COR-L47 (cell line): ENCODE measurements around the gene GSTO1.

Source experiments
- DNase-seq: peaks from one replicate; lab custom pipeline; 2025; lab: John Stamatoyannopoulos, UW

Gene GSTO1

DNA sequence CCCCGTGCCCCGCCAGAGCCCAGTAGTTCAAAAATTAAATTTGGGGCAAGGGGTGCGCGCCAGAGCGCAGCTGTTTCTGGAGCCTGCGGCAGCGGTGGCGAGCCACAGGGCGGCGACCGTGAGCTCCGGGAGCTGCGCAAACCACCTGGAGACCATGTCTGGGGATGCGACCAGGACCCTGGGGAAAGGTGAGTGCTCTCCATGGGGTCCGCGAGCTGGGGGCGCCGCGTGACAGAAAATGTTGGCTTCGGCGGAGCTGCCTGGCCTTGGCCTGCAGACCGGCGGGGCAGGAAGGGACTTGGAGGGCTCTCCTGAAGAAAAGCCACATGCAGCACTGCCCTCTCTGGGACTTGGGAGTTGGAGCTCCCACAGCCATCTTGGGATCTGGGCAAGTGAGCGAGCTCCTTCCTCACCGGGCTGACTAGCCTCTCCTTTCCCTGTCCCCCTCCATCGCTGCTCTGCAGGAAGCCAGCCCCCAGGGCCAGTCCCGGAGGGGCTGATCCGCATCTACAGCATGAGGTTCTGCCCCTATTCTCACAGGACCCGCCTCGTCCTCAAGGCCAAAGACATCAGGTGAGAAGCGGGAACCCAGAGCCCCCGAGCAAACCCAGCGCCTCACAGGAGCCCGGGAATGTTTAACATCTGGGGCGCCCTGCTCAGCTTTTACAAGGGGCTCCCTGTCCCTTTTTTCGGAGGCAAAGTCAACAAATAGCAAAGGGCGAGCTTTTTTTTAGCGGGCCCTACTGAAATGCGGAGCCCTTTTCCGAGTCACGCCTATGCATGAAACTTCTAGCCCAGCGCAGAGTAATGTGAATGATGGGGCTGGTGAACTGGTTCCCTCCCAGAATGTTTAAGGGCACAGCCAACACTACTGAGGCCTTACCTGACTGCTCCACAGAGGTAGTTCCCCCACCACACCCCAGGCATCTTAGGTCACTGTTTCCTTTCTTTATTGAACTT, 20.4 kb downstream of the GSTO1 start:
- DNase-seq: no peak

DNA sequence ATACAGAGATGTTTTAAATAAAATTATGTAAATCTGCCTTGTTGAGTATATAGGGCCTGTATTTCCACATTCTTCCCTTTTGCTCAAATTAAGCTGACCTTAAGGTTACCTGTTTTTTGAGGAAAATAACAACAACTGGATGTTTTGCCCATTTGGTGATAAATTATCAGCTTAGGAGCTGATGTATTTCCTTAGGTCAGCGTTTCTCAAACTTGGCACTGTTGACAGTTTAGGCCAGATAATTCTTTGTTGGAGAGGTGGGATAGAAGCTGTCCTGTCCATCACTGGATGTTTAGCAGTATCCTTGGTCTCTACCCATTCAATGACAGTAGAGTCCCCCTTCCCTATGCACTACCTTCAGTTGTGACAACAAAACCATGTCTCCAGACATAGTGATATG, 21.5 kb downstream of the GSTO1 start:
- no peak for DNase-seq

DNA sequence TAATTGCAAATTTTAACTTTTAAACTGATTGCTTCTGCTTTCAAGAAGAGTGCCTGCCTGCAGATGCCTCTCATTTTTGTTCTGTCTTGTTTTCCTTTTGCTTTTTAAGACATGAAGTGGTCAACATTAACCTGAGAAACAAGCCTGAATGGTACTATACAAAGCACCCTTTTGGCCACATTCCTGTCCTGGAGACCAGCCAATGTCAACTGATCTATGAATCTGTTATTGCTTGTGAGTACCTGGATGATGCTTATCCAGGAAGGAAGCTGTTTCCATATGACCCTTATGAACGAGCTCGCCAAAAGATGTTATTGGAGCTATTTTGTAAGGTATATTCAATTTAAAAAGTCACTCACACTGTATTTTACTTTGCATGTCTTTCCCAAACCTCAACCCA, 23.1 kb downstream of the GSTO1 start:
- DNase-seq: no peak

DNA sequence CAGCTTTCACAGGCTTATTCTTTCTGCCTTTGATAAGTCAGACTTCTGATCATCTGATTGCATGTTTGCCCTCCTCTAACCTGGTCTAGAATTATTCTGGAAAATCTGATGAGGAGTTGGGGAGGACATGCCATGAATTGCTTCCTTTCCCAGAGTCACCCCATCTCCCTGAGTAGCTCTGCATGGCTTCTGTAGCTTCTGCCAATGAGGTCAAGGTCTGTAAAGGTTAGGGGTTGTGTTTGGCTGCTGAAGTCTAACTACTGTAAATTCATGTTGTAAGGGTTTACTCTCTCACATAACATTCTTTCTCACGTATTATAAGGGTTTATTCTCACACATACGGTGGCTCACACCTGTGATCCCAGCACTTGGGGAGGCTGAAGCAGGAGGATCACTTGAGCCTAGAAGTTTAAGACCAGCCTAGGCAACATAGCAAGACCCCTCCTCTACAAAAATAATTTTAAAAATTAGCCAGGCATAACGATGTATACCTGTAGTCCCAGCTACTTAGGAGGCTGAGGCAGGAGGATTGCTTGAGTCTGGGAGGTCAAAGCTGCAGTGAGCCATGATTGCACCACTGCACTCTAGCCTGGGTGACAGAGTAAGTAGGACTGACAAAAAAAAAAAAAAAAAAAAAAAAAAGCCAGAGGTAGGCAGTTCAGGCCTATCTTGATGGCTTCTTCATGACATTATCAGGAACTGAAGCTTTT, 25.0 kb downstream of the GSTO1 start:
- DNase-seq: no peak

DNA sequence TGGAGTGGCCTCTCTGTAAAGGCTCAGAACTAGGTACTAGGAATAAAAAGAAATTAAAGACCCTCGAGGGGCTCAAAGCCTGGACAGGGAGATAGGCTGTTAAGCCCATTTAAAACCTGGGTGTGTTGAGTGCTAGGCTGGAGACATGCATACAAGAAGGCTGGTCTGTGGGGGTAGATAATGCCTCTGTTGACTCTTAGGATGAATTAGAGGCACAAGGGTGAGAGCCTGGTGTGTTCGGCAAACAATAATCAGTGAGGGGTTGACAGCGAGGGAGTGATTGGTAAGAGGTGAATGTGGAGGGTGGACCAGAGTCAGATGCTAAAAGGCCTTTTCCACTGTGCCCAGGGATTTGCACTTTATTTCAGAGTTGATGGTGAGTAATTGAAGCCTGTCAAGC, 27.0 kb downstream of the GSTO1 start:
- DNase-seq: no peak

DNA sequence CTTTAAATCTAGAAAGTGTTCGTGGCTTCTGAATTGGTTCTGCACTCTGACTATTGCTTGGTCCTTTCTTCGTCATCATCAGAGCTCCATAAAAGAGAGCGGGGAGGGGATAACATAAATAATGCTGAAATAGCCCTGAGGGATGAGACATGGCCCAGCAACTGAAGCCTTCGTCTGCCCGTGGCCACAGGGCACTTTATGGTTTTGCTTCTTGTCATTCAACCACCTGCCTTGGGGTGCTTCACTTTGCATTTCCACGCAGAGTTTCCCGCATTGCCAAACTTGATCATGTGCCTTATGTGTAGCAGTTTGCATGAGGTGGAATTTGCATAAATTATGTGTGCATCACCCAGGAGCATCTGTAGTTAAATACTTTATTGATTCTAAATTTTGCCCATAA, 30.2 kb downstream of the GSTO1 start:
- no peak for DNase-seq

DNA sequence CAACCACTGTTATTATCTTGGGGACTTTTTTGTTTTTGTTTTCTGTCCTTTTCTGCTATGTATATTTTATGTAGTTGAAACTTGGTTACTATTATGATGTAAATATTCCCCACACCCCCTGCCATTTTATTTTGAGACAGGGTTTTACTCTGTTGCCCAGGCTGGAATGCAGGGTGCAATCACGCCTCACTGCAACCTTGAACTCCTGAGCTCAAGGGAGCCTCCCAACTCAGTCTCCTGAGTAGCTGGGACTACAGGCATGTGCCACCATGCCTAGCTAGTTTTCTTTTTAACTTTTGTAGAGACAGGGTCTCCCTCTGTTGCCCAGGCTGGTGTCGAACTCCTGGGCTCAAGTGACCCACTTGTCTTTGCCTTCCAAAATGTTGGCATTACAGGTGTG, 32.2 kb downstream of the GSTO1 start:
- DNase-seq: no peak

DNA sequence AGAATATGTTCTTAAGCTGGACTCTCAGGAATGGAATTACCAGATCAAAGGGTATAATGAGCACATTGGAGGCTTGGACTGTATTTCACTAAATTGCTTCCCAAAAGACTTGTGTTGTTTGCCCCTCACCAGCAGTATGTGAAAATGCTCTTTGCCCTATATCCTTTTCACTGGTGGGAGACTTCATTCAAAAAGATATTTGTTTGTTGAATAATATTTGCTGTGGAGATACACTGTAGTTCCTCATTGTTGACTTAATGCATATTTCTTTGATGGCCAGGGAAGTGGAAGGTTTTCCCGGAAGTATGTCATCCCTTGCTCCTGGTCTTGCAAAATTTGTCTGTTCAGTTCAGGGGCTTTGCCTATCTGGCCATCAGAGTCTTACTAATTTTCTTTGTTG, 33.7 kb downstream of the GSTO1 start:
- no peak for DNase-seq

DNA sequence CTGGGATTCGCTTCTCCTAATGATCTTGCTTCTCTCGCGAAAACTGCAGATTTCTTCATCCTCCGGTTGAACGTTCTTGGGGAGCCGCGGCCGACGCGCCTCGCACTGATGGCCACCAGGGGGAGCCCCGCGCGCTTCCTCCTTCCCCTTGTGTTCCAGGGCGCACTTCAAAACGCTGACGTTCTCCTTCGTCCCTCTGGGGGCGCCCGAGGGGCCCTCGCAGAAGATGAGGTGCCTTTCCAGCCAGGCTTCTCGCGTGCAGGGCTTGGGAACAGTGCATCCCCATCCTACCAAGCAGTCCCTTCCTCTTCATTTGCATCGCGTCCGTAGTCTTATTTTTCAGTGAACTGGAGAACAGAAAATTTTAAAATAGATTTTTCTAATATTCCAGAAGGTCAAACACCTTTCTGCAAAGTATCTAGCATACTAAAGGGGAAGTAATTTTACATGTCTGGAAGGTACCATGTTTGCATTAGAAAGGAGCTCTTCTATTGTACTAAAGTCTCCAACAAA, 36.8 kb downstream of the GSTO1 start:
- DNase-seq: peak; percentile 67

DNA sequence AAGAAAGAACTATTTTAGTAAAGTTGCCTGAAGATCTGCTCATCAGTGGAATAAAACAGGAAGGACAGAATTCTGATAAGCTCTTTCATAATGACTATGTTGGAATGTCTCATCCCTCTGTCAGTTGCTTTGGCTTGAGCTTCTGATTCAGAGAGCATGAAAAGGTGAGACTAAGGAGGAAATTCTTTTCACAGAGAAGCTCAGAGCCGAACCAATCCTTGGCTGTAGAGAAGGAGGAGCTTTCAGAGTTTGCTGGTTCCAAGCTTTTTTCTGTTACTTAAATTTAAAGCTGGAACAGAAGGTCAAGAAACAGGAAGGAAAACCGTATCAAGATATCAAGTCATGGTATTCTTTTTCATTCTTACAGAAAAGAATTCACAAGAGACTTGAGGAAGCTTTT, 38.3 kb downstream of the GSTO1 start:
- no peak for DNase-seq

DNA sequence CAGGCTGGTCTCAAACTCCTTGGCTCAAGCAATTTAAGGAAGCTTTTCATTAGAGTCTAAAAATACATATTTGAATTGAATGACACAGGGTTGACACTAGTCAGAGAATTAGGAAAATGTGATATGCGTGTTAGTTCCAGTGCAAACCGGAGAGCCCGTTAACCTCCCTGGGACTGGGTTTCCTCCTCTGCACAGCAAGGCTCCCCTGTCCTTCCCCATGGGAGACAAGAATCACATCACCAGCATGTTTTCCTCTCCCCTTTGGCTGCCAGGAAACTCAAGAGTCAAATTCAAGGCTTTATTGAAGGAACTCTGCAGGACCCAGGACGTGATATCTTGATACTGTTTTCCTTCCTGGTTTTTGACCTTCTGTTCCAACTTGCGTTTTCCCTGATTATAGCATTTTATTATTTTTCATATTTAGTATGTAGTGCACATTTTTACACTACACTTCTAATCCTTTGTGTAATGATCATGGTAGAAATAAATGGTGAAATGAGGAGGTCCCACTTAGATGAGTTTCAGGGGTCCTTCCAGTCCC, 39.2 kb downstream of the GSTO1 start:
- DNase-seq: no peak

DNA sequence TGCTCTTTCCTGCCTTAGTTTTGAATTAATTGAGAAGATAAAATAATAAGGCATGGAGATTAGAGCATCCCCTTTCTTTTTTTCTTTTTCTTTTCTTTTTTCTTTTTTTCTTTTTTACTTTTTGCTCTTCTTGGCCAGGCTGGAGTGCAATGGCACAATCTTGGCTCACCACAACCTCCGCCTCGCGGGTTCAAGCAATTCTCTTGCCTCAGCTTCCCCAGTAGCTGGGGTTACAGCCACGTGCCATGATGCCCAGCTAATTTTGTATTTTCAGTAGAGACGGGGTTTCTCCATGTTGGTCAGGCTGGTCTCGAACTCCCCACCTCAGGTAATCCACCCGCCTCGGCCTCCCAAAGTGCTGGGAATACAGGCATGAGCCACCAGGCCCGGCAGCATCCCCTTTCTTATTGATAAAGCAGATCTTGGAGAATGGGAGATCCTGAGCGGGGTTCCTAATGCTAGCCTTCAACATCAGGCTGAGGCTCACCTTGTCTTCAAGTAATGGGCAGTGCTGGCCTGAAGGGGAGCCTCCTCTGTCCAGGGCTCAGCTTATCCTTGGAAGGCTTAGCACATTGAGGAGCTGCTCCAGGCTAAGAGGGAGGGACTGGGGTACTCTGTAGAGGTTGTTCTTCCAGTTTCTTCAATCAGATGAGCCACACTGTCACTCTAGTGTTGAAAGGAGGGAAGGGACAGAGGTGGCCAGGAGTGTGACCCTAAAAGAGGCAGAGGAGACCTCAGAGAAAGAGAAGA, 42.2 kb downstream of the GSTO1 start:
- no peak for DNase-seq

DNA sequence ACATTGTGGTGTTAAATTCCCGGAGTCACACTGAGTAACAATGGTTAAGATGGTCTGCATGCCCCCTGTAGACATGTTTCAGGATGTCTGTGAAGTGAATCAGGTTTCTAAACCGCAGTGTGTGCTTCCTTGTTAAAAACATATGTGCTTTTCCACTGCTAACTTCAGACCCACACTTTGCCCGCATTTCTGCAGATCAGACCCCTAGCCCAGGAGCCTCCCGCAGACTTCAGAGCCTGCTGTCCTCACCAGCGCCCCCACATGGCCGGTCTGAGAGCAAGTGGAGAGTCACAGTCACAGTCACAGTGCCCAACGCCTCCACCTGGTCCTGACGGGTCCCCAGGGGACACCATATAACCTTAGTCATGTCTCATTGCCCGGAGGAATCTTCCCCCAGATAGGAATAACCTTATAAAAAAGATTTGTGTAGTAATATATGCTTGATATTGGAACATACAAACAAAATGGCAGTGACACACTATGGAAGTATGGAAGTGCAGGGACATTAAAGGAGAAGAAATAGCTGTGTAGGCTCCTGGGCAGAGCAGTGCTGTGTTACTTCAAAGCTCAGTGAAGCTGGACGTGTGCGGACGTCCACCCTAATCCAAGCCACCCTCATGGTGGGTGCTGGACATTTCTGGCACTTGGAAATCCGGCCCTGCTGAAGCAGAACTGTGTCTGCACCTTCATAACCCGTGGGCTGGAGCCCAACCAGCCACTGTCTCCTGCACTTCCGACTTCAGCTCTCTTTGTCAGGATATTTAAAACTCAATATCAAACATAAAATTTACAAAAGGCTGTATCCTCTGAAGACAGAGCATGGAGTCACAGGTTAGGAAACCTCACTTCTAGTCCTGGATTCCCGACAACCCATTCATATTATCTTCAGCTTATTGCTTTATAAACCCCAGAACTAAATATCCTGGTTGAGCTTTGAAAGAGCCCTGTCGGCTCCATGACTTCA, 43.3 kb downstream of the GSTO1 start:
- DNase-seq: no peak

DNA sequence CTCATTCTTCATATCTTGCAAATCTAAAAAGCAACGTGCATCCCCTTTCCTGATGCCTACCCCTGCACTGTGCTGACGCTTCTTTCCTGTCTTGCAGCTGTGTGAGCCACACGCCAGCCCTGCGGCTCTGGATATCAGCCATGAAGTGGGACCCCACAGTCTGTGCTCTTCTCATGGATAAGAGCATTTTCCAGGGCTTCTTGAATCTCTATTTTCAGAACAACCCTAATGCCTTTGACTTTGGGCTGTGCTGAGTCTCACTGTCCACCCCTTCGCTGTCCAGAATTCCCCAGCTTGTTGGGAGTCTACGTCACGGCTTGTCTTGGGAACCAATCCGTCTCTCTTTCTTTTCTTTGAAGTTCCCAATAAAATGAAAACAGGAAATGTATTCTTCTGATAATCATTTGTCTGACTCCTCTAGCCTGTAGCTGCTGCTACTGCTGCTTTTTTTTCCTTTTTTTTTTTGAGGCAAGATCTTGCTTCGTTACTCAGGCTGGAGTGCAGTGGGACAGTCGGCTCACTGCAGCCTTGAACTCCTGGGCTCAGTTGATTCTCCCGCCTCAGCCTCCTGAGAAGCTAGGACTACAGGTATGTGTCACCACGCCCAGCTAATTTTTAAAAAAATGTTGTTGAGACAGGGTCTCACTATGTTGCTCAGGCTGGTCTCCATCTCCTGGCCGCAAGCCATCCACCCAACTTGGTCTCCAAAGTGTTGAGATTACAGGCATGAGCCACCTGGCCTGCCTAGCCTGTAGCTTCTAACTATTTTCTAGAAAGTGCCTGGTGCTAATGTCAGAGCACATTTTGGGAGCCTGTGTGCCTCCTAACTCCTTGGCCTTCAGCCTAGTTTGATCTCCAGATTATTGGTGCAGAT, 44.6 kb downstream of the GSTO1 start:
- DNase-seq: no peak

DNA sequence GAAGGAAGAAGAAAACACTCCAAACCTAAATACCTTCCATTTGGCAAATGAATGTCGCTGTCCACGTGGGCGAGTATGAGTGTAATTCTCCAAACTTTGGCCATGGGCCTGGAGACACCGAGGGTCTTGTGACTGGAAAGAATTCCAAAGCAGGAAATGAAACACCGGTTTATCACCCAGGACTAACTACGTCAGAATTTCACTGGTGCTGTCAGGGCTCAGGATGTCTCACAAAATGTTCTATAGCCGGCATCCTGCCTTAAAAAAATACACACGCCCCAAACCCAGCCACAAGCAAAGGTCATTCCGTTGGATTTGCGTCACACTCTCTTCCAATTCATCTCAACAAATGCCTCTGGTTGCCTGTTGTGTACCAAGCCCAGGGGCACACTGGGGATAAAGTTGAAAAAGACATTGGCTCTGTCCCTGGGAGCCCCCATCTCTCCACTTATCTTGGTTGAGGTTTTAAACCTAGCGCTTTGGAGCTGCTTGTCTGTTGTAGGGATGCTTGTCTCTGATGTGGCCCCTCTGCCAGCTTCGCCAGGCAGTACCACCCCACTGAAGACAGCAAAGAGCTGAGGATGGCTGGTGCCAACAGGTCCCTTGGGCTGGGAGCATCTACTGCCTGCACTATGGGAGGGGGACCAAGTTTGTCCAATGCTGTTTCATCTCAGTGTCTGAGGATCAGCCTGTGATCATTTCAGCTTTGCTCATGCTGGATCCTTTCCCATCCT, 45.5 kb downstream of the GSTO1 start:
- no peak for DNase-seq

DNA sequence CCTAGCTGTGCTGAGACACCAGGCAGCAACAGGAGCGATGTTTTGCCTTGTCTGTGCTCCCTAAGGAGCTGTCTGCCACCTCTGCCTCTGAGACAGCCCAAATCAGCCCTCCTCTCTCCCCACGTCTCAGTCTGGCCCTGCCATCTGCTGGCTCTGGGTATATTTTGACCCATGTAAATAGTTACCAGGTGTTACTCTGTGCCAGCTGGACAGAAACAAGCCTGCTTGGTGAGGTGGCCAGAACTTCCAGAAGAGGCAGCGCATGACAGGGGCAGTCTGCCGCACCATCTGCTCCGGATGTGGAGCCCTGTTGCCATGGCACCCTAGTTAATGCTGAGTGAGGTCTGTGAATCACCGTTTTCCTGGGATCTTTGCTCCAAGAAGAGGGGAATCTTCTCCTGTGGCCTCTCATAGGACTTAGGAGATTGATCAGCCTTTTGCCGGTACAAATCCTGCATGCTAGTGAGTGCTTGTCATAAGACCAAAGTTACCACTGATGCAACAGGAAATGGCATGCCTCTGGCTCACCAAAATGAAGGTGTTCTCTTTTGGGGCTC, 46.1 kb downstream of the GSTO1 start:
- peak; percentile 79 for DNase-seq

DNA sequence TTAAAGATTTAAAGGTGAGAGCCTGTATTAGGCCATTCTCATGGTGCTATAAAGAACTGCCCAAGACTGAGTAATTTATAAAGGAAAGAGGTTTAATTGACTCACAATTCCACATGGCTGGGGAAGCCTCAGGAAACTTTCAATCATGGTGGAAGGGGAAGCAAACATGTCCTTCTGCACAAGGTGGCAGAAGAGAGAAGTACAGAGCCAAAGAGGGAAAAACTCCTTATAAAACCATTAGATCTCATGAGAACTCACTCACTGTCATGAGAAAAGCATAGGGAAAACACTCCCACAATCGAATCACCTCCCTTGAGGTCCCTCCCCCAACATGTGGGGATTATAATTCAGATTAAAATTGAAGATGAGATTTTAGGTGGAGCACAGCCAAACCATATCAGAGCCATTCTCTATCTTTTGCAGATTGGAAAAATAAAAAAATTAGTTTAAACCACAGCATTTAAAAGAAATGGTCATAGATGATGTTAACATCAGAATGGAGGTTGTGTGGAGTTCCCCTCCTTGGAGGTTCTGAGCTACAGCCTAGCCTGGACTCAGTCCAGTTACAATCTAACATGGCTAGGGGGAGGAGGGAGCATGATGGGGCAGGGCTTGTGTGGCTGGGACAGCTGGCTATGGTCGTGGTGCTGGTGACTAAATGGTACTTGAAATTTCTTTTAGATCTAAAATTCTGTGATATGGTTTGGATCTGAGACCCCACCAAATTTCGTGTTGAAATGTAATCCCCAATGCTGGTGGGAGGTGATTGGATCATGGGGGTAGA, 47.4 kb downstream of the GSTO1 start:
- DNase-seq: no peak
